ENCODE results near the gene TAOK3. TPM values are rescaled to one million over a fixed set of nuclear protein-coding genes. Genes with fewer than 3 reads are reported as not detected.
A peak's percentile ranks its signal among the peaks of the same experiment; 100 is the strongest.

Gene TAOK3
- total RNA-seq, 2 donors from 2014 or later = 52.3 to 59.6 TPM

DNA sequence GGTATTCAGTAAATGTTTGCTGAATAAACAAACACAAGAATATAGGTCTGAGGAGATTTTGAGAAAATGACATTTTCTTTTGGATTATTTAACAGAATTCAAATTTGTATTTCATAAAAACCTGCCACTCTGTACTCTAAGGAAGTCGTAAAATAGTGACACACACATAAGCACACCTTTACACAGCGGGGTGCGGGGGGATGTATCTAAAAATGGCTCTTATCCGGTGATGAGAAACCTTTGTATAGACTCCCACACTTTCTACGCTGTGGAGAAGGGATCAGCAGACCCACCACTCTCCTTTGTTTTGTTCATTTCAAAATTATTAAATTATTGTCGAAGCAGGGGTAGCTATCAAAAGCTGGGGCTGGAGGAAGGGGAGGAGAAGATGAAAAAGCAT lies 178.7 kb downstream of the TAOK3 start:
- Histone ChIP-seq H3K9me3 (no peaks in the 10 kb centered on the region), H3K4me1 (ENCODE audit: control insufficient read depth in 1 of 2, low read depth in 2 of 2) (peaks cover 0 to 3% of the 10 kb centered on the region in 2 donors), H3K4me3 (no peak overlapping the region), H3K27me3 (replicated peaks; ENCODE audit: insufficient read depth) (no peaks in the 10 kb centered on the region), H3K27ac (no peak overlapping the region), H3K36me3 (peaks cover 4% of the 10 kb centered on the region)
- TF ChIP-seq, protein P1, sequence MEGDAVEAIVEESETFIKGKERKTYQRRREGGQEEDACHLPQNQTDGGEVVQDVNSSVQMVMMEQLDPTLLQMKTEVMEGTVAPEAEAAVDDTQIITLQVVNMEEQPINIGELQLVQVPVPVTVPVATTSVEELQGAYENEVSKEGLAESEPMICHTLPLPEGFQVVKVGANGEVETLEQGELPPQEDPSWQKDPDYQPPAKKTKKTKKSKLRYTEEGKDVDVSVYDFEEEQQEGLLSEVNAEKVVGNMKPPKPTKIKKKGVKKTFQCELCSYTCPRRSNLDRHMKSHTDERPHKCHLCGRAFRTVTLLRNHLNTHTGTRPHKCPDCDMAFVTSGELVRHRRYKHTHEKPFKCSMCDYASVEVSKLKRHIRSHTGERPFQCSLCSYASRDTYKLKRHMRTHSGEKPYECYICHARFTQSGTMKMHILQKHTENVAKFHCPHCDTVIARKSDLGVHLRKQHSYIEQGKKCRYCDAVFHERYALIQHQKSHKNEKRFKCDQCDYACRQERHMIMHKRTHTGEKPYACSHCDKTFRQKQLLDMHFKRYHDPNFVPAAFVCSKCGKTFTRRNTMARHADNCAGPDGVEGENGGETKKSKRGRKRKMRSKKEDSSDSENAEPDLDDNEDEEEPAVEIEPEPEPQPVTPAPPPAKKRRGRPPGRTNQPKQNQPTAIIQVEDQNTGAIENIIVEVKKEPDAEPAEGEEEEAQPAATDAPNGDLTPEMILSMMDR (IDR thresholded peaks at IDR 0.05) = no peak
- ATAC-seq (ENCODE audit: insufficient number of reproducible peaks, low FRiP score, low read depth) (no peak), DNase-seq (ENCODE audit: low spot score) (no peak)

DNA sequence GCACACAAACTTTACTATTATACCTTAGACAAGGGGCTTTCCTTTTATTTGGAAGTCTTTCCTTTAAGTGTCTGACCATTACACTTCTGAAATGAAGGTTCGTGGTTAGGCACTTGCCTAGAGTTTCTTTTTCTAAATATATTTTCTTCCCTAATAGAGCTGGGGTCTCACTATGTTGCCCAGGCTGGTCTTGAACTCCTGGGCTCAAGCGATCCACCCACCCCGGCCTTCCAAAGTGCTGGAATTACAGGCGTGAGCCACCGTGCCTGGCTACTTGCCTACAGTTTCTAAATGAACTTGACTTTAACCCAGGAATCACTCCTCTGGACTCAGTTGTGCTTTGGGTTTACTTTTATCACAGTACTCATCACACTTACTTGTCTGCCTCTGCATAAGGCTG lies 179.2 kb downstream of the TAOK3 start:
- Histone ChIP-seq H3K36me3 (peaks cover 2% of the 10 kb centered on the region), H3K27ac (no peak overlapping the region)
- TF ChIP-seq, protein P1 (IDR thresholded peaks at IDR 0.05) = no peak

DNA sequence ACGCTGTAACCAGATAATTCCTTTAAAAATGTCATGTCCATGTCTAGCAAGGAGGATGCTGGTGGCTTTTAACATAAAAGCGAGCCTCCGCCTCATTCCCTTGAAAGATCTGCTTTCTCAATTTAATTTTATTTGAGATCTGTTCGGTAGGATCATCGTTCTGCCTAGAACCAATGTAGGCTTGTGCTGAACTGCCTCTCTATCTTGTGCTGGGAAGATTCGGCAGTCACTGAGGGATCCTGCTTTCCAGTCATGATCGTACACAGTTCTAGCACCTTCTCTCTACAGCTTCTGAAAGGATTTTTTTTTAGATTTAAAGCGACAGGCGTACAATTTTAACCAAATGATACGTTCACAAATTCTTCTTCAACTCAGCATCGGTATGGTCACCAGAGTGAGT lies 182.4 kb downstream of the TAOK3 start:
- DNase-seq (ENCODE audit: low spot score) = no peak
- peak overlapping the region; percentile 72 for H3K4me3 ChIP-seq
- TF ChIP-seq, protein P1 (IDR thresholded peaks at IDR 0.05) = no peak
- H3K4me1 ChIP-seq (ENCODE audit: control insufficient read depth in 1 of 2, low read depth in 2 of 2) = peaks cover 4 to 11% of the 10 kb centered on the region in 2 donors
- H3K36me3 ChIP-seq = no peaks in the 10 kb centered on the region
- ATAC-seq (ENCODE audit: insufficient number of reproducible peaks, low FRiP score, low read depth) = no peak
- peak overlapping the region; percentile 69 to 80 for H3K27ac ChIP-seq
- H3K27me3 ChIP-seq (replicated peaks; ENCODE audit: insufficient read depth) = no peaks in the 10 kb centered on the region
- no peaks in the 10 kb centered on the region for H3K9me3 ChIP-seq

More for the DNA sequence above, 179.2 kb downstream of the TAOK3 start:
- DNase-seq (ENCODE audit: low spot score) = no peak
- H3K9me3 ChIP-seq = no peaks in the 10 kb centered on the region
- H3K4me3 ChIP-seq = no peak overlapping the region
- no peaks in the 10 kb centered on the region for H3K27me3 ChIP-seq (replicated peaks; ENCODE audit: insufficient read depth)
- ATAC-seq (ENCODE audit: insufficient number of reproducible peaks, low FRiP score, low read depth) = no peak
- peaks cover under 1 to 4% of the 10 kb centered on the region in 2 donors for H3K4me1 ChIP-seq (ENCODE audit: control insufficient read depth in 1 of 2, low read depth in 2 of 2)

DNA sequence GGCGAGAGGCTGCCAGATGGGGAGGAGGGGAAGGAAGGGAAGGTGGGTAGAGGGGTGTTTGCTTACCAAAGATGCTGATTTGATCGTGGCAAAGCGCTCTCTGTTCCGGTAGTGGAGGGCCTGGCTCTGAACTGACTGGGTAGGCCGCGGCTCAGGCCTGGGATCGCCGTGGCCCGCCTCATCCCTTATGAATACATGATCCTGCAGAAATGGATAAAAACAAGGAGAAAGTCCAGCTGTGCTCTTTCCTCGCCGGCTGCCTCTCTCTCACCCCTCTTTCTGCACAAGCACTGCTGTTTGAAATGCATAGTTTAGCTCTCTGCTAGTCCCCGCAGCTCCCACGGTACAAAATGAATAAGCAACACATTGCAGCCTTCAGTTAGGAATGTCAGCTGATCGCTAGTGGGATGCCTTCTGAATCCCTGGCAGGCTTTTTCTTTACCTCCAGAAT lies 182.9 kb downstream of the TAOK3 start:
- Histone ChIP-seq H3K9me3 (no peaks in the 10 kb centered on the region), H3K27me3 (replicated peaks; ENCODE audit: insufficient read depth) (no peaks in the 10 kb centered on the region), H3K4me1 (ENCODE audit: control insufficient read depth in 1 of 2, low read depth in 2 of 2) (peaks cover 4 to 11% of the 10 kb centered on the region in 2 donors), H3K4me3 (peak overlapping the region; percentile 72), H3K36me3 (no peaks in the 10 kb centered on the region), H3K27ac (peak overlapping the region; percentile 69 to 80)
- no peak for DNase-seq (ENCODE audit: low spot score)
- TF ChIP-seq, protein P1 (IDR thresholded peaks at IDR 0.05) = no peak
- no peak for ATAC-seq (ENCODE audit: insufficient number of reproducible peaks, low FRiP score, low read depth)

DNA sequence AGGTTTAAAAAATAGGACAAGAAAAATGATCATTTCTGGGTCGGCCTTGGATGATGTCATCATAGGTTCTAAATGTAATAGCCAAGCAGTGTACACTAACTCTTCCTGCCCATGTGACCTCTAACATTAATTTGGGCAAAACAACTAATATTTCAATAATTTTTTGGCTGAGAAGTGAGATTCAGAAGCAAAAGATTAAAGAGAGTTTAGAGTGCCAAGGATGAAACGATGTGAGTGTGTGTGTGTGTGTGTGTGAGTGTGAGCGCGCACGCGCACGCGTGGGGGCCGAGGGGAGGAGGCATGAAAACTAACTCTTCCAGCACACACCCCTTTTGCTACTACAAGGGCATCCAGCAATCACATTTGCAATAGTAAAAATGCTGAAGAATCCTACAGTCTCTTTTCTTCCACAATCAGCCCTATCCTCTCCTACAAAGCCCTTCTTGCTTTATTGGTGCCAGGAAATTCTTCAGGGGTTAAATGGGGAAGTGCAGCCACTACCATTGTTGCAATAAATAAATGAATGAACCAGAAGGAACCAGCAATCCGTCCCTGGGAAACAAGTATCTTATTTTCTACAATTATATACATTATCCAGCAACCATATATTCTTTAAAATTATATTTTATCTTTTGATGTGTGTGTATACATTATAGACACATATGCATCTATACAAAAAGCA lies 183.9 kb downstream of the TAOK3 start:
- no peaks in the 10 kb centered on the region for H3K27me3 ChIP-seq (replicated peaks; ENCODE audit: insufficient read depth)
- no peaks in the 10 kb centered on the region for H3K36me3 ChIP-seq
- peak overlapping the region; percentile 72 for H3K4me3 ChIP-seq
- peaks cover 4 to 12% of the 10 kb centered on the region in 2 donors for H3K4me1 ChIP-seq (ENCODE audit: control insufficient read depth in 1 of 2, low read depth in 2 of 2)
- DNase-seq (ENCODE audit: low spot score) (no peak), ATAC-seq (ENCODE audit: insufficient number of reproducible peaks, low FRiP score, low read depth) (peak; percentile 47)
- no peaks in the 10 kb centered on the region for H3K9me3 ChIP-seq
- TF ChIP-seq, protein P1 (IDR thresholded peaks at IDR 0.05) = no peak
- peak overlapping the region in 1 of 2 donors; percentile 69 for H3K27ac ChIP-seq

Data from thoracic aorta (tissue), 2 donors.